PC-9 (cell line): Measurements from ENCODE around the gene FOXE1. TPM values are rescaled to one million over a fixed set of nuclear protein-coding genes. Genes with fewer than 3 reads are reported as not detected.

Experiments used
- BruUV-seq: library from RNA; stranded (reverse); fragments of 400-500 nt; replicated peaks from 2 replicates; lab custom pipeline; 2021; lab: Mats Ljungman, UMichigan
- CTCF ChIA-PET: fragments of 300-600 bp; sonication (Branson Sonifier 250); formaldehyde crosslinking; loops from one replicate; lab custom pipeline; 2022; ENCODE audit warnings: antibody characterized with exemption; lab: Charles Lee
- POLR2A ChIA-PET: fragments of 300-600 bp; sonication (Branson Sonifier 250); formaldehyde crosslinking; loops from one replicate; lab custom pipeline; 2022; ENCODE audit warnings: antibody characterized with exemption; ENCODE audit not compliant: unreplicated experiment; lab: Charles Lee
- DNase-seq, 2 experiments: peaks; one replicate each; pipeline versions ENCODE4 v3.0.0 to v3.0.0-alpha.2; 2015 to 2022; ENCODE audit warnings: mixed read lengths in 1 of 2
- H2AFZ ChIP-seq: fragments of 200-600 bp; sonication (generic); 2 replicates; pipeline ENCODE4 v1.8.1; 2017; ENCODE audit warnings: antibody characterized with exemption
- H3F3A ChIP-seq: fragments of 200-600 bp; sonication (generic); 2 replicates; pipeline ENCODE4 v1.8.1; 2017; ENCODE audit warnings: antibody characterized with exemption, mild to moderate bottlenecking, low read depth; ENCODE audit not compliant: insufficient read depth
- H3K27ac ChIP-seq: fragments of 200-600 bp; sonication (generic); 2 replicates; pipeline ENCODE4 v1.6.1; 2016; ENCODE audit warnings: mixed run types
- H3K27me3 ChIP-seq: fragments of 200-600 bp; sonication (generic); 2 replicates; pipeline ENCODE4 v1.6.1; 2016; ENCODE audit warnings: low read depth, mixed run types; ENCODE audit not compliant: insufficient read depth
- H3K36me3 ChIP-seq: fragments of 200-600 bp; sonication (generic); 2 replicates; pipeline ENCODE4 v1.6.1; 2016; ENCODE audit warnings: low read depth, mixed run types
- H3K4me1 ChIP-seq: fragments of 200-600 bp; sonication (generic); replicated peaks from 2 replicates; pipeline ENCODE4 v1.6.1; 2016; ENCODE audit warnings: mixed run types; ENCODE audit not compliant: insufficient read depth
- H3K4me2 ChIP-seq: fragments of 200-600 bp; sonication (generic); 2 replicates; pipeline ENCODE4 v1.6.1; 2017; ENCODE audit warnings: mixed run types
- H3K4me3 ChIP-seq: fragments of 200-600 bp; sonication (generic); 2 replicates; pipeline ENCODE4 v1.6.1; 2016; ENCODE audit warnings: mixed run types
- H3K79me2 ChIP-seq: fragments of 200-600 bp; sonication (generic); 2 replicates; pipeline ENCODE4 v1.6.1; 2017; ENCODE audit warnings: low read depth, mixed run types
- H3K9me2 ChIP-seq: fragments of 200-600 bp; sonication (generic); 2 replicates; pipeline ENCODE4 v1.8.1; 2017; ENCODE audit warnings: mild to moderate bottlenecking; ENCODE audit not compliant: insufficient read depth
- H3K9me3 ChIP-seq: fragments of 200-600 bp; sonication (generic); 2 replicates; pipeline ENCODE4 v1.8.1; 2016; ENCODE audit warnings: low read depth; ENCODE audit not compliant: insufficient read depth
- H4K20me1 ChIP-seq: fragments of 200-600 bp; sonication (generic); 2 replicates; pipeline ENCODE4 v1.8.1; 2017; ENCODE audit not compliant: insufficient read depth
- EZH2 ChIP-seq: fragments of 200-600 bp; sonication (generic); IDR thresholded peaks from 2 replicates; pipeline ENCODE4 v1.8.0; 2017; ENCODE audit warnings: antibody characterized with exemption, low read depth
- intact Hi-C: fragments of 100-400 bp; cut with micrococcal nuclease; formaldehyde crosslinking; loops from one replicate; pipeline ENCODE4 v1.10.0; 2022; ENCODE audit not compliant: unreplicated experiment
- total RNA-seq: library from RNA; stranded (reverse); gene quantifications from 2 replicates; pipeline ENCODE4 v1.2.3, GENCODE V29; 2021
- TF ChIP-seq, protein P1 (sequence below): fragments of 200-600 bp; sonication (generic); conservative IDR thresholded peaks from 2 replicates; pipeline ENCODE4 v1.6.1; 2017; ENCODE audit warnings: mixed run types, antibody characterized with exemption, mild to moderate bottlenecking, moderate library complexity

Gene FOXE1
- total RNA-seq, 1 experiment from 2014 or later: 5.7 TPM

GRCh38 chr9:97900103-97900737 lies 47.2 kb downstream of the FOXE1 start:
- TF ChIP-seq, protein P1, sequence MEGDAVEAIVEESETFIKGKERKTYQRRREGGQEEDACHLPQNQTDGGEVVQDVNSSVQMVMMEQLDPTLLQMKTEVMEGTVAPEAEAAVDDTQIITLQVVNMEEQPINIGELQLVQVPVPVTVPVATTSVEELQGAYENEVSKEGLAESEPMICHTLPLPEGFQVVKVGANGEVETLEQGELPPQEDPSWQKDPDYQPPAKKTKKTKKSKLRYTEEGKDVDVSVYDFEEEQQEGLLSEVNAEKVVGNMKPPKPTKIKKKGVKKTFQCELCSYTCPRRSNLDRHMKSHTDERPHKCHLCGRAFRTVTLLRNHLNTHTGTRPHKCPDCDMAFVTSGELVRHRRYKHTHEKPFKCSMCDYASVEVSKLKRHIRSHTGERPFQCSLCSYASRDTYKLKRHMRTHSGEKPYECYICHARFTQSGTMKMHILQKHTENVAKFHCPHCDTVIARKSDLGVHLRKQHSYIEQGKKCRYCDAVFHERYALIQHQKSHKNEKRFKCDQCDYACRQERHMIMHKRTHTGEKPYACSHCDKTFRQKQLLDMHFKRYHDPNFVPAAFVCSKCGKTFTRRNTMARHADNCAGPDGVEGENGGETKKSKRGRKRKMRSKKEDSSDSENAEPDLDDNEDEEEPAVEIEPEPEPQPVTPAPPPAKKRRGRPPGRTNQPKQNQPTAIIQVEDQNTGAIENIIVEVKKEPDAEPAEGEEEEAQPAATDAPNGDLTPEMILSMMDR: no peak
- no peak for TF ChIP-seq EZH2
- Histone ChIP-seq H3K27ac (no peak overlapping the region), H3K36me3 (no peaks in the 10 kb centered on the region; the same call in 1 of the 2 replicates), H3K4me3 (no peak overlapping the region), H3K9me2 (no peaks in the 10 kb centered on the region), H4K20me1 (no peaks in the 10 kb centered on the region; the same call in 1 of the 2 replicates), H3K4me2 (no peak overlapping the region), H2AFZ (no peak overlapping the region), H3K4me1 (no peaks in the 10 kb centered on the region), H3K9me3 (no peaks in the 10 kb centered on the region), H3K79me2 (no peaks in the 10 kb centered on the region), H3K27me3 (no peaks in the 10 kb centered on the region), H3F3A (no peaks in the 10 kb centered on the region)
- ChIA-PET POLR2A (interaction anchor here (0.9 kb wide), 1 partner anchor 371 kb away, joined by 5 read pairs; no protein-coding TSS in a partner anchor), CTCF (interaction anchor here (0.6 to 0.8 kb wide), 5 partner anchors 11 to 195 kb away, joined by 3 to 9 read pairs (median 3); no protein-coding TSS in a partner anchor)
- DNase-seq: no peak
- no TSS peak for BruUV-seq
- intact Hi-C loops: loop anchor here (5.0 kb wide), 1 partner anchor 98 kb away; no protein-coding TSS in a partner anchor

DNA sequence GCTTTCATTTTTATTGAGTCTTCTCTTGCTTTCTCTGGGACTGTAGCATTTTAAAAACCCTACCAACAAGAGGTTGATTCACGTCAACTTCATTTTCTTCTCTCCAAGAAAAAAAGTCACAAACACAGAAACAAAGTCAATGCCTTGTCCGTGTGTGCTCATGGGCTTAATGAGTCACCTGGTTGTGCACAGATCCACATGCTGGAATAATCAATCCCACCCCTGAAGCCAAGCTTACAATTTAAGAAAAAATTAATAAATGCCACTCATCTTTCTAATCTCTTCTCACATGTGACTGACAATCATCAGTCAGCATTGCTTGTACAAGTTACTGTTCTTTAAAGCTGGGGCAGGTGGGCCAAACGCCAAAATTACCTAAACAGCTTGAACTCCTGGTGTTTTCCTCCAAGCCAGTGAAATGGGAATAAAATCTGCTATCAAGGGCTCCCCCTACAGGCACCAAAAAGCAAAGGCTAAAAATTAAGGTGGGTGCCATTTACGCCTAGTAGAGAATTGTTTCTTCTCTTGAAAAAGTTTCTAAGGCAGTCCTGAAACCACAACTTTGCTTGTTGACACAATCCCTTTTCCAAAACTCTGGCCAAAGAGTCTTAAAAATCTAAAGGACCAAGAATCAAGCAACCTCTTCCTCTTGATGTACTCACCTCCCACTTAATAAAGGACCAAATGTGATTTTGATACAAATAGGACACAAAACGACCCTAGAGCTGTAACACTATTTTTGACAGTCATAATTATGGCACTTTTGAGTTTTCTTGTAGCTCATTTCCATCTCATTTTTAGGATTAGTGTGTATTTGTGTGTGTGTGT lies 47.9 kb downstream of the FOXE1 start:
- H3K4me2 ChIP-seq: no peak overlapping the region
- TF ChIP-seq, protein P1: peak; percentile 81
- TF ChIP-seq EZH2: no peak
- no TSS peak for BruUV-seq
- intact Hi-C loops: loop anchor here (1.0 to 5.0 kb wide), 3 partner anchors 99 to 191 kb away; no protein-coding TSS in a partner anchor
- H3K4me3 ChIP-seq: no peak overlapping the region
- H2AFZ ChIP-seq: no peak overlapping the region
- peak in 1 of 2 experiments; percentile 43 for DNase-seq
- no peaks in the 10 kb centered on the region for H3K27me3 ChIP-seq
- no peaks in the 10 kb centered on the region for H3K4me1 ChIP-seq
- no peaks in the 10 kb centered on the region for H3K9me2 ChIP-seq
- no peaks in the 10 kb centered on the region; the same call in 1 of the 2 replicates for H4K20me1 ChIP-seq
- no peak overlapping the region for H3K27ac ChIP-seq
- POLR2A ChIA-PET: interaction anchor here (0.9 kb wide), 1 partner anchor 370 kb away, joined by 5 read pairs; no protein-coding TSS in a partner anchor
- H3F3A ChIP-seq: no peaks in the 10 kb centered on the region
- CTCF ChIA-PET: interaction anchor here (0.6 to 0.9 kb wide), 8 partner anchors 12 to 196 kb away, joined by 3 to 9 read pairs (median 3); no protein-coding TSS in a partner anchor
- no peaks in the 10 kb centered on the region; the same call in 1 of the 2 replicates for H3K36me3 ChIP-seq
- H3K9me3 ChIP-seq: no peaks in the 10 kb centered on the region
- H3K79me2 ChIP-seq: no peaks in the 10 kb centered on the region

DNA sequence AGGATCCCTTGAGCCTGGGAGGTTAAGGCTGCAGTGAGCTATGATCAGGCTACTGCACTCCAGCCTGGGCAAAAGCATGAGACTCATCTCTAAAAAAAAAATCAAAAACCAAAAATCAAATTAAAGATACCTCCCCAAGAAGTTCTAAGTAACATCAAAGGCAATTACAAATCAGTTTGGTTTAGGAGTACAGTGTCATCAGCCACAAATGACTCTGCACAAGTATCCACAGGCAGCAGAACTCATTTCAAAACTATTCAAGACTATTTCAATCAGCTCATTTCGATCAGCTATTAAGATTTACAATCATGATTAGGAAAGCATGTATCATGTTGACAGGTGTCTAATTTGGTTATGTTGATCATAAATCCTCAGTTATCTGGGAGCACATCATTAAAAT lies 50.2 kb downstream of the FOXE1 start:
- H3K4me2 ChIP-seq: no peak overlapping the region
- no peaks in the 10 kb centered on the region; the same call in 1 of the 2 replicates for H3K36me3 ChIP-seq
- no peak for TF ChIP-seq EZH2
- TF ChIP-seq, protein P1: no peak
- CTCF ChIA-PET: no interaction called here
- H3K4me3 ChIP-seq: no peak overlapping the region
- H3K9me2 ChIP-seq: no peaks in the 10 kb centered on the region
- no peak overlapping the region for H3K27ac ChIP-seq
- no peaks in the 10 kb centered on the region for H3K4me1 ChIP-seq
- intact Hi-C loops: loop anchor here (5.0 kb wide), 1 partner anchor 101 kb away; no protein-coding TSS in a partner anchor
- no peak overlapping the region for H2AFZ ChIP-seq
- H3K27me3 ChIP-seq: no peaks in the 10 kb centered on the region
- H4K20me1 ChIP-seq: no peaks in the 10 kb centered on the region; the same call in none of the 2 replicates
- H3F3A ChIP-seq: no peaks in the 10 kb centered on the region
- BruUV-seq: no TSS peak
- POLR2A ChIA-PET: no interaction called here
- 0 out of 2 replicates have a peak, but pooled peaks cover 4% of the 10 kb centered on the region for H3K79me2 ChIP-seq
- DNase-seq: no peak
- H3K9me3 ChIP-seq: no peaks in the 10 kb centered on the region
